Measurements from ENCODE around the gene ATIC.

ATIC gene

GRCh38 chr2:215360596-215360995, 48.7 kb downstream of the ATIC start:
- peaks cover 11% of the 10 kb centered on the region for H3K4me1 ChIP-seq (ENCODE audit: control insufficient read depth, insufficient read depth, low read length, unreplicated experiment)
- no peak overlapping the region for H3K4me3 ChIP-seq (ENCODE audit: low read depth, low read length)
- H3K27me3 ChIP-seq (ENCODE audit: insufficient read depth, low read length), result no peaks in the 10 kb centered on the region
- no peaks in the 10 kb centered on the region for H3K79me2 ChIP-seq (ENCODE audit: control insufficient read depth, insufficient read depth, low read length, unreplicated experiment)
- peak overlapping the region; percentile 33 for H3K27ac ChIP-seq (ENCODE audit: low read depth, low read length)
- H3K36me3 ChIP-seq (ENCODE audit: insufficient read depth, low read length), result peaks cover 55% of the 10 kb centered on the region
- no peak overlapping the region for H2AFZ ChIP-seq (ENCODE audit: low read length, unreplicated experiment)

GRCh38 chr2:215361211-215361875, 49.5 kb downstream of the ATIC start:
- Histone ChIP-seq H3K27me3 (ENCODE audit: insufficient read depth, low read length) (no peaks in the 10 kb centered on the region), H3K4me3 (ENCODE audit: low read depth, low read length) (no peak overlapping the region), H2AFZ (ENCODE audit: low read length, unreplicated experiment) (no peak overlapping the region), H3K79me2 (ENCODE audit: control insufficient read depth, insufficient read depth, low read length, unreplicated experiment) (no peaks in the 10 kb centered on the region), H3K36me3 (ENCODE audit: insufficient read depth, low read length) (peaks cover 61% of the 10 kb centered on the region), H3K27ac (ENCODE audit: low read depth, low read length) (peak overlapping the region; percentile 58), H3K4me1 (ENCODE audit: control insufficient read depth, insufficient read depth, low read length, unreplicated experiment) (peaks cover 11% of the 10 kb centered on the region)

GRCh38 chr2:215361876-215362561, 50.2 kb downstream of the ATIC start:
- H3K4me1 ChIP-seq (ENCODE audit: control insufficient read depth, insufficient read depth, low read length, unreplicated experiment), result peaks cover 11% of the 10 kb centered on the region
- H3K79me2 ChIP-seq (ENCODE audit: control insufficient read depth, insufficient read depth, low read length, unreplicated experiment), result no peaks in the 10 kb centered on the region
- no peak overlapping the region for H2AFZ ChIP-seq (ENCODE audit: low read length, unreplicated experiment)
- no peaks in the 10 kb centered on the region for H3K27me3 ChIP-seq (ENCODE audit: insufficient read depth, low read length)
- peak overlapping the region; percentile 58 for H3K27ac ChIP-seq (ENCODE audit: low read depth, low read length)
- H3K4me3 ChIP-seq (ENCODE audit: low read depth, low read length), result no peak overlapping the region
- peaks cover 68% of the 10 kb centered on the region for H3K36me3 ChIP-seq (ENCODE audit: insufficient read depth, low read length)

GRCh38 chr2:215362562-215362904, 50.7 kb downstream of the ATIC start:
- Histone ChIP-seq H3K4me3 (ENCODE audit: low read depth, low read length) (no peak overlapping the region), H3K27me3 (ENCODE audit: insufficient read depth, low read length) (no peaks in the 10 kb centered on the region), H3K36me3 (ENCODE audit: insufficient read depth, low read length) (peaks cover 73% of the 10 kb centered on the region), H3K27ac (ENCODE audit: low read depth, low read length) (peak overlapping the region; percentile 58), H3K79me2 (ENCODE audit: control insufficient read depth, insufficient read depth, low read length, unreplicated experiment) (no peaks in the 10 kb centered on the region), H3K4me1 (ENCODE audit: control insufficient read depth, insufficient read depth, low read length, unreplicated experiment) (peaks cover 15% of the 10 kb centered on the region), H2AFZ (ENCODE audit: low read length, unreplicated experiment) (no peak overlapping the region)

- Histone ChIP-seq H3K36me3 (ENCODE audit: insufficient read depth, low read length) (peaks cover 78% of the 10 kb centered on the region), H3K27ac (ENCODE audit: low read depth, low read length) (peak overlapping the region; percentile 58), H3K4me1 (ENCODE audit: control insufficient read depth, insufficient read depth, low read length, unreplicated experiment) (peaks cover 20% of the 10 kb centered on the region), H2AFZ (ENCODE audit: low read length, unreplicated experiment) (no peak overlapping the region), H3K27me3 (ENCODE audit: insufficient read depth, low read length) (no peaks in the 10 kb centered on the region), H3K79me2 (ENCODE audit: control insufficient read depth, insufficient read depth, low read length, unreplicated experiment) (no peaks in the 10 kb centered on the region), H3K4me3 (ENCODE audit: low read depth, low read length) (no peak overlapping the region)
Observed at GRCh38 chr2:215363039-215363438, 51.2 kb downstream of the ATIC start.

- Histone ChIP-seq H3K4me1 (ENCODE audit: control insufficient read depth, insufficient read depth, low read length, unreplicated experiment) (peaks cover 20% of the 10 kb centered on the region), H2AFZ (ENCODE audit: low read length, unreplicated experiment) (no peak overlapping the region), H3K27me3 (ENCODE audit: insufficient read depth, low read length) (no peaks in the 10 kb centered on the region), H3K36me3 (ENCODE audit: insufficient read depth, low read length) (peaks cover 84% of the 10 kb centered on the region), H3K27ac (ENCODE audit: low read depth, low read length) (peak overlapping the region; percentile 58), H3K79me2 (ENCODE audit: control insufficient read depth, insufficient read depth, low read length, unreplicated experiment) (no peaks in the 10 kb centered on the region), H3K4me3 (ENCODE audit: low read depth, low read length) (no peak overlapping the region)
Observed at GRCh38 chr2:215363461-215364156, 51.8 kb downstream of the ATIC start.

GRCh38 chr2:215364157-215365155, 52.6 kb downstream of the ATIC start:
- Histone ChIP-seq H3K79me2 (ENCODE audit: control insufficient read depth, insufficient read depth, low read length, unreplicated experiment) (no peaks in the 10 kb centered on the region), H3K27ac (ENCODE audit: low read depth, low read length) (peak overlapping the region; percentile 58), H2AFZ (ENCODE audit: low read length, unreplicated experiment) (no peak overlapping the region), H3K4me3 (ENCODE audit: low read depth, low read length) (no peak overlapping the region), H3K27me3 (ENCODE audit: insufficient read depth, low read length) (no peaks in the 10 kb centered on the region), H3K36me3 (ENCODE audit: insufficient read depth, low read length) (peaks cover 89% of the 10 kb centered on the region), H3K4me1 (ENCODE audit: control insufficient read depth, insufficient read depth, low read length, unreplicated experiment) (peaks cover 22% of the 10 kb centered on the region)

GRCh38 chr2:215365184-215365658, 53.4 kb downstream of the ATIC start:
- H3K4me1 ChIP-seq (ENCODE audit: control insufficient read depth, insufficient read depth, low read length, unreplicated experiment), result peaks cover 29% of the 10 kb centered on the region
- peaks cover 92% of the 10 kb centered on the region for H3K36me3 ChIP-seq (ENCODE audit: insufficient read depth, low read length)

GRCh38 chr2:215366440-215367032, 54.7 kb downstream of the ATIC start:
- Histone ChIP-seq H3K4me3 (ENCODE audit: low read depth, low read length) (no peak overlapping the region), H2AFZ (ENCODE audit: low read length, unreplicated experiment) (no peak overlapping the region), H3K27ac (ENCODE audit: low read depth, low read length) (peak overlapping the region; percentile 65), H3K36me3 (ENCODE audit: insufficient read depth, low read length) (peaks cover 84% of the 10 kb centered on the region), H3K4me1 (ENCODE audit: control insufficient read depth, insufficient read depth, low read length, unreplicated experiment) (peaks cover 34% of the 10 kb centered on the region), H3K27me3 (ENCODE audit: insufficient read depth, low read length) (no peaks in the 10 kb centered on the region), H3K79me2 (ENCODE audit: control insufficient read depth, insufficient read depth, low read length, unreplicated experiment) (no peaks in the 10 kb centered on the region)

More at GRCh38 chr2:215365184-215365658, 53.4 kb downstream of the ATIC start:
- no peaks in the 10 kb centered on the region for H3K27me3 ChIP-seq (ENCODE audit: insufficient read depth, low read length)
- no peak overlapping the region for H3K4me3 ChIP-seq (ENCODE audit: low read depth, low read length)
- H3K79me2 ChIP-seq (ENCODE audit: control insufficient read depth, insufficient read depth, low read length, unreplicated experiment), result no peaks in the 10 kb centered on the region
- peak overlapping the region; percentile 58 for H3K27ac ChIP-seq (ENCODE audit: low read depth, low read length)
- H2AFZ ChIP-seq (ENCODE audit: low read length, unreplicated experiment), result no peak overlapping the region
